ENCODE measurements around the gene IRF1.

GRCh38 chr5:132460846-132461568 is 29.6 kb downstream of the IRF1 start:
- TF ChIP-seq EP300 (IDR thresholded peaks at IDR 0.05; ENCODE audit: borderline replicate concordance) (no peak), RAD21 (IDR thresholded peaks at IDR 0.05; ENCODE audit: low read depth) (no peak), TEAD4 (IDR thresholded peaks at IDR 0.05) (no peak), TAF1 (IDR thresholded peaks at IDR 0.05; ENCODE audit: low read depth) (no peak), EGR1 (IDR thresholded peaks at IDR 0.05) (no peak), REST (IDR thresholded peaks at IDR 0.05; ENCODE audit: low read depth) (no peak), FOXM1 (IDR thresholded peaks at IDR 0.05; ENCODE audit: borderline replicate concordance, low read depth) (no peak), CEBPB (IDR thresholded peaks at IDR 0.05) (no peak)
